ENCODE measurements around the gene STXBP1. TPM values are rescaled to one million over a fixed set of nuclear protein-coding genes. Genes with fewer than 3 reads are reported as not detected.

The STXBP1 gene
- total and polyA plus RNA-seq, 4 donors = 19.2 to 65.8 (median 46.7) TPM

GRCh38 chr9:127635201-127635735 is 23.2 kb downstream of the STXBP1 start:
- no peak for DNase-seq
- ATAC-seq (ENCODE audit: insufficient read depth, low FRiP score) = no peak
- Histone ChIP-seq H3K27me3 (ENCODE audit: control insufficient read depth in 3 of 3, insufficient read depth in 3 of 3, low read length in 2 of 3) (no peaks in the 10 kb centered on the region), H3K4me1 (ENCODE audit: control insufficient read depth in 5 of 5, insufficient read depth in 5 of 5, low read length in 5 of 5) (peaks cover 0 to 10% (median 6%) of the 10 kb centered on the region in 5 donors), H3K27ac (ENCODE audit: low read depth in 1 of 2, low read length in 1 of 2) (peak overlapping the region in 1 of 2 donors; percentile 36), H3K36me3 (ENCODE audit: control insufficient read depth in 4 of 4, insufficient read depth in 4 of 4, low read length in 4 of 4) (no peaks in the 10 kb centered on the region), H3K4me3 (no peak overlapping the region), H3K9me3 (ENCODE audit: control insufficient read depth in 4 of 4, insufficient read depth in 3 of 4, low read length in 3 of 4) (no peaks in the 10 kb centered on the region), H3K9ac (ENCODE audit: insufficient read depth in 1 of 2, low read length in 2 of 2) (no peak overlapping the region)
- no peak for TF ChIP-seq CTCF (IDR thresholded peaks at IDR 0.05; ENCODE audit: control extremely low read depth, extremely low read depth)
- 95 to 97% methylated on average over 8 of the region's 8 CpGs for WGBS, 2 donors

GRCh38 chr9:127637322-127637847 is 25.3 kb downstream of the STXBP1 start:
- ATAC-seq (ENCODE audit: insufficient read depth, low FRiP score) = peak; percentile 38
- TF ChIP-seq CTCF (IDR thresholded peaks at IDR 0.05; ENCODE audit: control extremely low read depth, extremely low read depth) = no peak
- no peaks in the 10 kb centered on the region for H3K27me3 ChIP-seq (ENCODE audit: control insufficient read depth in 3 of 3, insufficient read depth in 3 of 3, low read length in 2 of 3)
- WGBS, 2 donors = 35 to 58% methylated on average over 11 of the region's 11 CpGs
- H3K4me1 ChIP-seq (ENCODE audit: control insufficient read depth in 5 of 5, insufficient read depth in 5 of 5, low read length in 5 of 5) = peaks cover 3 to 18% (median 13%) of the 10 kb centered on the region in 5 donors
- no peaks in the 10 kb centered on the region for H3K36me3 ChIP-seq (ENCODE audit: control insufficient read depth in 4 of 4, insufficient read depth in 4 of 4, low read length in 4 of 4)
- peak overlapping the region in 1 of 2 donors; percentile 73 for H3K27ac ChIP-seq (ENCODE audit: low read depth in 1 of 2, low read length in 1 of 2)
- no peak overlapping the region for H3K4me3 ChIP-seq
- H3K9ac ChIP-seq (ENCODE audit: insufficient read depth in 1 of 2, low read length in 2 of 2) = peak overlapping the region in 1 of 2 donors; percentile 14
- peak; percentile 57 to 96 (median 95) for DNase-seq
- no peaks in the 10 kb centered on the region for H3K9me3 ChIP-seq (ENCODE audit: control insufficient read depth in 4 of 4, insufficient read depth in 3 of 4, low read length in 3 of 4)

DNA sequence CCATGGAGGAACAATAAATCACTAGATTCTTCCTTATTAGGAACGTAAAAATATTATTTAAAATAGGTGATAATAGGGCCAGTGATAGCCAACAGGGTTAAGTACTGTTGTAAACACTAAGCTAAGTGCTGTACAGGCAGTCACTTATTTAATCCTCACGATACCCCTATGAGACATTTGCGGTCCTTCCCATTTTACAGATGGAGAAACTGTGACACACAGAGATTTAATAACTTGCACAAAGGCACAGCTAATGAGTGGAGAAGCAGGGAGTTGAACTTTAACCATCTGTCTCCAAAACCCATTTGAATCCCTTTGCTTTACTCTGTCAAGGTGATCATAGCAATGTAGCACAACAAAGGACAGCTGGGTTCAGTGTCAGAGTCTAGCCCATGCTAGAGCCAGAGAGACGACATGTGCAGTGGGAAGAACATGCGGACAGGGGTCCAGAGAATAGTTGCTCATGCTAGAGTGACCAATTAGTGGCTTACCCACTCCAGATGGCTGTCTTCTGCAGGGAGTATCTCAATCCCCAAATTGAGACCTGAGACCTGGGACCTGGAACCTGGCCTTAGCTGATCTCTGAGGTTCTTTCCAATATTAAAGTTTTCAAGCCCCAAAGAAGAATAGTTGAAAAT is 28.9 kb downstream of the STXBP1 start:
- H3K4me1 ChIP-seq (ENCODE audit: control insufficient read depth in 5 of 5, insufficient read depth in 5 of 5, low read length in 5 of 5) = peaks cover 4 to 26% (median 9%) of the 10 kb centered on the region in 5 donors
- WGBS, 2 donors = 82 to 91% methylated on average over 5 of the region's 5 CpGs
- no peaks in the 10 kb centered on the region for H3K36me3 ChIP-seq (ENCODE audit: control insufficient read depth in 4 of 4, insufficient read depth in 4 of 4, low read length in 4 of 4)
- H3K9me3 ChIP-seq (ENCODE audit: control insufficient read depth in 4 of 4, insufficient read depth in 3 of 4, low read length in 3 of 4) = no peaks in the 10 kb centered on the region
- DNase-seq (no peak), ATAC-seq (ENCODE audit: insufficient read depth, low FRiP score) (no peak)
- H3K27ac ChIP-seq (ENCODE audit: low read depth in 1 of 2, low read length in 1 of 2) = peak overlapping the region in 1 of 2 donors; percentile 72
- no peak overlapping the region for H3K9ac ChIP-seq (ENCODE audit: insufficient read depth in 1 of 2, low read length in 2 of 2)
- no peak overlapping the region for H3K4me3 ChIP-seq
- TF ChIP-seq CTCF (IDR thresholded peaks at IDR 0.05; ENCODE audit: control extremely low read depth, extremely low read depth) = no peak
- no peaks in the 10 kb centered on the region for H3K27me3 ChIP-seq (ENCODE audit: control insufficient read depth in 3 of 3, insufficient read depth in 3 of 3, low read length in 2 of 3)
